GM12865 (cell line): ENCODE measurements around the gene ELMO1.
A peak's percentile ranks its signal among the peaks of the same experiment; 100 is the strongest.

Experiments used
- DNase-seq: peaks from one replicate; pipeline ENCODE4 v3.0.0; 2010; ENCODE audit warnings: low read depth
- H3K4me3 ChIP-seq: 2 replicates; pipeline ENCODE4 v1.5.1; 2011; ENCODE audit warnings: mild to moderate bottlenecking, low read depth, low read length, control low read depth
- CTCF ChIP-seq: IDR thresholded peaks from 2 replicates; pipeline ENCODE4 v1.5.1; 2011; ENCODE audit warnings: low read length, control low read depth, low read depth, inconsistent platforms; ENCODE audit not compliant: insufficient read depth; ENCODE audit errors: missing control alignments

ELMO1 gene

DNA sequence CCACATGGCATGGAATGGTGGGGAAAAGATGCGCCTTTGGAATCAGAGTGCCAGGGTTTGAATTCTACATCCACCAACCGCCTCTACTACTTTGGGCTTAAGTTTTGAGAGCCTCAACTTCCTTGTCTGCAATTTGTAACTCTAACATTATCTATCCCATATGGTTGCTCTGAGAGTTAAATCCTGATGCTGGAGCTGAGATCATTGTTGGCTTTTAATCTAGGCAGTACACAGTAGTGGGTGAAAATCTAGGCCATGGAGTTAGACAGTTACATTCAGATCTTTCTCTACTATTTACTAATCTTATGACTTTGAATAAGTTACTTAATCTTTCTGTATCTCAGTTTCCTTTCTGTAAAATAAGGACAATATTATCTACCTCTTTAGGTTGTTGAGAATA, 574.6 kb downstream of the ELMO1 start:
- DNase-seq, result no peak
- H3K4me3 ChIP-seq, result no peak overlapping the region
- no peak for TF ChIP-seq CTCF

GRCh38 chr7:36871863-36872262, 576.8 kb downstream of the ELMO1 start:
- no peak overlapping the region for H3K4me3 ChIP-seq
- TF ChIP-seq CTCF, result no peak
- DNase-seq, result peak; percentile 18

- no peak for TF ChIP-seq CTCF
- H3K4me3 ChIP-seq, result no peak overlapping the region
- DNase-seq, result no peak
These were observed 577.3 kb downstream of the ELMO1 start for GRCh38 chr7:36871355-36871738.

DNA sequence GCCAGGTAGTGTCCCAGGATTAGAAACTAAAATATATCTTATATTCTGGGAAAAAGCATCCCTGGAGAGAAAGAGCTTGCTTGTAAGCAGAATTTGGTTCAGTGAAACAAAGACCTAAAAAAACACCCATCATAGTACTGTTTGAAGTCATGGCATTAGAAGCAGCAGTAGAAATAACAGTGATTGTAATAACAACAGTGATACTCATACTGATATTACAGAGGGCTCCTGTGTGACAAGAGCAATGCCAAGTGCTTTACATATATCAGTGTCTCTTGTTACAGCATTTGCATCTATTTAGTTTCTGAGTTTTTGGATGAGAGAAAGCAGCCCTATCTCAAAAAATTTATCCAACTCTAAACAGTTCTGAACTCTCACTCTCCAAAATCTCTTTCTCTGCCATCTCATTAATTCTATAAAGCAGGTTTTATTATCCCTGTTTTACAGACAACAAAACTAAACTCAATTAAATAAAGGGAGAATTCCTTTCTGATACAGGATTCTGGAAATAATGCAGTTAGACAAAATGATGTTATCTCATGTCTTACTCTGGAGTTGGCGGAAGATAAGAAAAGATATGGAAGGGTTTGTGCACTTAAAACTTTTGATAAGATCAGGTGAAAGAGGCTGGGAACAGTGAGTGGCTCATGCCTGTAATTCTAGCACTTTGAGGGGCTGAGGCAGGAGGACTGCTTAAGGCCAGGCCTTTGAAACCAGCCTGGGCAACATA, 577.9 kb downstream of the ELMO1 start:
- H3K4me3 ChIP-seq, result no peak overlapping the region
- TF ChIP-seq CTCF, result no peak
- no peak for DNase-seq

GRCh38 chr7:36868727-36869411, 579.8 kb downstream of the ELMO1 start:
- no peak overlapping the region for H3K4me3 ChIP-seq
- DNase-seq, result no peak
- no peak for TF ChIP-seq CTCF

DNA sequence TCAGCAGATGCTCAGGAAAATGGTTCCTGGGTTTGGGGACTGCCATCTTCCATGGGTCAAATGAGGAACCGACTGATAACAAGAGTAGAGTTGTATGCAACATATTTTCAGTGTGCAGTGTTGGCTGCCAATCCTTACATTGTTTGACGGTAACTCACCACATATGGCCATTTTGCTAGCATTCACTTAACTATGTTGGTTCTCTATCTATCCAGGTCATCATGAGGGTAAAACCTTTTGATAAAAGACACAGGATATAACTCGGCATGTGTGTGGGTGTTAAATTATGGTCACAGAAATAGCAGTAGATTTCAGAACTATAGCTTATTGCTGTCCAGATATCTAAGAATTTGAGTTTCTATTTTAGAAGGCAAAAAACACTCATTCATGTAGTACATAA, 583.6 kb downstream of the ELMO1 start:
- no peak overlapping the region for H3K4me3 ChIP-seq
- TF ChIP-seq CTCF, result no peak
- DNase-seq, result no peak
